GM12875 (cell line): ENCODE data around the gene CDC42BPB.

Source experiments
- H3K4me3 ChIP-seq: one replicate; pipeline ENCODE4 v1.5.1; 2011; ENCODE audit warnings: low read depth, low read length, control low read depth
- TF ChIP-seq, protein P1 (sequence below): IDR thresholded peaks from 2 replicates; pipeline ENCODE4 v1.5.1; 2011; ENCODE audit warnings: low read depth, mild to moderate bottlenecking, control low read depth, inconsistent platforms, low read length, moderate library complexity, borderline replicate concordance; ENCODE audit not compliant: insufficient read depth

CDC42BPB gene

DNA sequence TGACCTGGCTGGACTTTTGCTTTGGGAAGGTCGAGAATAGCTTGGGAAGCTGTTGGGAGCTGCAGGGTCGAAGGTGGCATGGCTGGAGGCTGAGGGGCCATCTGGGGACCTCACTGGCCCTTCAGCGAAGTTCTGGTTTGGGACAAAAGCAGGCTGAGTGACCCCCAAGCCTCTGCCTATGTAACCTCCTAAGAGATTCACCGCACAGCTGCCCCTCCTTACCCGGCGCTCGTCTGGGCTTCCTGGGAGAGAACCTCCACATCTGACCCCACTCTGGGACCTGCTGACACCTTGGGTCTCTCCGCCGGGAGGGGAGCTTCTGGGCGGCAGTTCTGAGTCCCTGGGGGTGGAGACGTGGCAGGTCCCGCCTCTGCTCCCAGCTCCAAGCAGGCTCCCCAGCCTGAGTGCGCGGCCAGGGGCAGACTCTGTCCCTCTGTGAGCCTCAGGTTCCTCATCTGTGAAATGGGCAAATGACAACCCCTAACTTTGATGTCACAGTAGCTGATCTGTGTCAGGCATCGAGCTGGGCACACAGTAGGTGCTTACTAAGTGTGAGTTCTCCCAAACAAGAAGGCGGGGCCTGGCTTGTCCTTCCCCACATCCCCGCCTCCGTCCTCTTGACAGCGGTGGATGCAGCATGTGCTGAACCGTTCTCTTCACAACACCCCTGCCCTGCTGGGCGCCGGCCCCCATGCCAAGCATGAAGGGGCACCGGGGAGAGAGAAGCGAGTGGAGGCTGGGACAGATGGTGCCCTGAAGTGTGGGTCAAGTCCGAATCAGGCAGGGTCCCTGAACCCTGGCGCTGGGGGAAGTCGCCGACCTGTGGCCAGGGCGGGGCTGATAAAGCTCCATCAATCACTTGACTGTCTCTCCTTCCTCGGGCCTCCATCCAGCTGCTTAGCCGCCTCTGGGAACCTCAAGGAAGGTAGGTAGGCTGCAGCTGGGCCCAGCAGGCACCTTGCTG is 40.9 kb upstream of the CDC42BPB start:
- TF ChIP-seq, protein P1, sequence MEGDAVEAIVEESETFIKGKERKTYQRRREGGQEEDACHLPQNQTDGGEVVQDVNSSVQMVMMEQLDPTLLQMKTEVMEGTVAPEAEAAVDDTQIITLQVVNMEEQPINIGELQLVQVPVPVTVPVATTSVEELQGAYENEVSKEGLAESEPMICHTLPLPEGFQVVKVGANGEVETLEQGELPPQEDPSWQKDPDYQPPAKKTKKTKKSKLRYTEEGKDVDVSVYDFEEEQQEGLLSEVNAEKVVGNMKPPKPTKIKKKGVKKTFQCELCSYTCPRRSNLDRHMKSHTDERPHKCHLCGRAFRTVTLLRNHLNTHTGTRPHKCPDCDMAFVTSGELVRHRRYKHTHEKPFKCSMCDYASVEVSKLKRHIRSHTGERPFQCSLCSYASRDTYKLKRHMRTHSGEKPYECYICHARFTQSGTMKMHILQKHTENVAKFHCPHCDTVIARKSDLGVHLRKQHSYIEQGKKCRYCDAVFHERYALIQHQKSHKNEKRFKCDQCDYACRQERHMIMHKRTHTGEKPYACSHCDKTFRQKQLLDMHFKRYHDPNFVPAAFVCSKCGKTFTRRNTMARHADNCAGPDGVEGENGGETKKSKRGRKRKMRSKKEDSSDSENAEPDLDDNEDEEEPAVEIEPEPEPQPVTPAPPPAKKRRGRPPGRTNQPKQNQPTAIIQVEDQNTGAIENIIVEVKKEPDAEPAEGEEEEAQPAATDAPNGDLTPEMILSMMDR = no peak
- H3K4me3 ChIP-seq = no peak overlapping the region

DNA sequence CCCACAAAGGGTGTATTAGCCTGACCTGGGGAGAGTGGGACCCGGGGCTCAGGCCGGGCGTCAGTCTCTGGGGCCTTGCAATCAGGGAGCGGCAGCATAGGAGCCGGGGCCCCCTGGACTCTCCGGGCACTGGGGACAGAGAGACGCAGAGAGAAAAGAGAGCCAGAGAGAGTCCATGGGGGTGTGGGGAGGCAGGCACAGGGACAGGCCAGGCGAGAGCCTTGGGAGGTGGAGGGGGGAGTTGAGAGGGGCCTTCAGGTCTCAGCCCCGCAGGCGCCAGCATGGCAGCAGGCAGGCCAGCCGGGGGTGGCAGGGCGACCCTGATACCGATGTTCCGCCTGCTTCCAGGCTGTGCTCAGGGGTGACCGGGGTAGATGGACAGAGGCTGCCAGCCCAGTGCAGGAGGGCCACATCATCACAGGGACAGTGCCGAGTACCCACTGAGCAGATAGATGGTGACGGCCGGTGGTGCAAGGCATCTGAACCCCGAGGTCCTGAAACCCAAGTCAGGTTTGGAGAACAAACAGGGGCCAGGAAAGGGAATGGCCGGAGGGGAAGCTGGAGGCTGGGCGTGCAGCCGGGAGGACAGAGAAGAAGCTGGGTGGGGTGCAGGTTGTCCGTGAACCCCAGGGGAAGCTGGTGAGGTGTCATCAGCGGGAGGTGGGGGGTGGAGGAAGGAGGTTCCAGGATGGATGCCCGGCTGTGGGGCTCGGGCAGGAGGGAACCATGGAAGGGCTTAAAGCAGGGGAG is 40.1 kb upstream of the CDC42BPB start:
- TF ChIP-seq, protein P1 = no peak
- no peak overlapping the region for H3K4me3 ChIP-seq

- H3K4me3 ChIP-seq = no peak overlapping the region
- TF ChIP-seq, protein P1 = no peak
Observed at GRCh38 chr14:103096387-103096786, 39.0 kb upstream of the CDC42BPB start.

DNA sequence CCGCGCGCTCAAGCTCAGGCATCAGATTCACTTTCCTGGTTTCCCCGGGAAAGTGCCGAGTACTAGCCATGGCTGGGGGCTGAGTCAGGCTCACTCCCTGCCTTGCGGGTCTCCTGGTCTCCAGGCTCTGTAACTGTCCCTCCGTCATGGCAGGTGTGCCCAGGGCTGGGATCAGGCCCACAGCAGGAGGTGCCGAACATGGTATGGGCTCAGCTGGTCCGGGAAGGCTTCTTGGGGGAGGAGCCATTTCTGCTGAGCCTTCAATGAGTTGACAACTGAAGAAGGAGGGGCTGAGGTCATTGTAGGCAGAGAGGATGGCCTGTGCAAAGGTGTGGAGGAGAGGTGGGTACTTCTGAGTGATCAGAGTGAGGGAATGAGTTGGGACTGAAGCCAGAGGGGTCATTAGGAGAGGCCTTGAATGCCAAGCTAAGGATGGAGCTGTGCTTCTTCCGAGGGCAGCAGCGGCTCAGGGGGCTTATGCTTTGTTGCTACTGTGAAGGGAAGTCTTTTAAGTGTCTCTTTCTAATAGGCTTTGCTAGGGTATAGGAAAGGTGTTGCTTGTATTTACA is 37.9 kb upstream of the CDC42BPB start:
- H3K4me3 ChIP-seq = no peak overlapping the region
- TF ChIP-seq, protein P1 = no peak

DNA sequence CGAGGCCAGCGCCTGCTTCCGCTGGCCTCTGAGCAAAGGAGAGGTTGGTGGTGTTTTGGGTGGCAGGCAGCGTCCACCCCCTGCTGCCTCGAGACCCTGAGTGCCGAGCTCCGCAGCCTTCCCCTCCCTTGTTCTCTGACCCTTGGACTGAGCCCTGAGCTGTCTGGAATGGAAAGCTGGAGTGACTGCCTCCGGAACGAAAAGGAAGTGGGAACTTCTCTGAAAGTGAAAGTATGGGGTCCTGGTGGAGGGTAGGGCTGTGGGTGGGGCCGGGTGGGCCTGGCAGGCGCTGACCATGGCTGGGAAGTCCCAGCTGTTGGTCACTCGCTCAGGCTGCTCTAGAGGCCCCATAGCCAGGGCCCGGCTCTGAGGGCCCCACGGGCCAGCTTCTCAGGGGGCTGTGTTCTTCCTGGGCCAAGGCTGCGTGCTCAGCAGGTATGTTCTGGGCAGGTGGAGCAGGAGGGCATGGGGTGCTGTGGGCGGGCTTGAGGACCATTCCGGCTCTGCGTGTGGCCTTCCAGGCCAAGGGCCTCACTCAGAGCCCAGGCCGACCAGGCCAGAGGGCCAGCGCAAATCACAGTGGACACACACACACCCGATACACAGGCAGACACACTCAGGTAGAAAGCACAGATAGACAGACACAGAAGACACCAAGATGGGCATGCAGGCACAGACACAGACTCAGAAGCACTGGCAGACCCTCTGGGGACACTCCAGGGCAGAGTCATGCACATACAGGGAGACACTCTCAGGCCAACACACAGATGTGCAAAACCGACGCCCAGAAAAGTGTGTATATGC is 37.3 kb upstream of the CDC42BPB start, which contains the start of gene EXOC3L4:
Gene EXOC3L4, plus strand, starts transcription at position 320 of the 804 bp plus-strand sequence. CDS start 5,495 bp downstream, outside the sequence.
- no peak within 1 kb of the TSS for H3K4me3 ChIP-seq
- TF ChIP-seq, protein P1 = no peak

- H3K4me3 ChIP-seq = no peak overlapping the region
- TF ChIP-seq, protein P1 = no peak
Observed at GRCh38 chr14:103093856-103094405, 36.6 kb upstream of the CDC42BPB start.
